Measurements from ENCODE around the gene GPC6.

- TF ChIP-seq POLR2AphosphoS5 (IDR thresholded peaks at IDR 0.05) (no peak), SMC3 (conservative IDR thresholded peaks at IDR 0.05; ENCODE audit: poor library complexity) (no peak), CTCF (IDR thresholded peaks at IDR 0.05; ENCODE audit: poor library complexity, severe bottlenecking) (no peak), TAF1 (IDR thresholded peaks at IDR 0.05; ENCODE audit: low read depth) (no peak), EP300 (conservative IDR thresholded peaks at IDR 0.05; ENCODE audit: poor library complexity, severe bottlenecking) (no peak), RAD21 (conservative IDR thresholded peaks at IDR 0.05) (no peak)
Measured at GRCh38 chr13:93750676-93751075, 524.1 kb downstream of the GPC6 start.

Data from neural cell (in vitro differentiated cells).